Hepatocyte (in vitro differentiated cells): ENCODE data around the gene TRAF2.

Source experiments
- EZH2 ChIP-seq: fragments of 200-600 bp; sonication (generic); IDR thresholded peaks from 2 replicates; pipeline ENCODE4 v1.6.1; 2016; ENCODE audit warnings: antibody characterized with exemption, mild to moderate bottlenecking, borderline replicate concordance
- EZH2phosphoT487 ChIP-seq: fragments of 200-600 bp; sonication (generic); IDR thresholded peaks from one replicate; pipeline ENCODE4 v1.6.1; 2018; ENCODE audit warnings: antibody characterized with exemption, mild to moderate bottlenecking, low read depth, moderate library complexity; ENCODE audit not compliant: unreplicated experiment, severe bottlenecking
- TF ChIP-seq, protein P1 (sequence below): fragments of 200-600 bp; sonication (generic); IDR thresholded peaks from 2 replicates; pipeline ENCODE4 v1.5.1; 2016; ENCODE audit warnings: antibody characterized with exemption, mild to moderate bottlenecking; ENCODE audit not compliant: poor library complexity

DNA sequence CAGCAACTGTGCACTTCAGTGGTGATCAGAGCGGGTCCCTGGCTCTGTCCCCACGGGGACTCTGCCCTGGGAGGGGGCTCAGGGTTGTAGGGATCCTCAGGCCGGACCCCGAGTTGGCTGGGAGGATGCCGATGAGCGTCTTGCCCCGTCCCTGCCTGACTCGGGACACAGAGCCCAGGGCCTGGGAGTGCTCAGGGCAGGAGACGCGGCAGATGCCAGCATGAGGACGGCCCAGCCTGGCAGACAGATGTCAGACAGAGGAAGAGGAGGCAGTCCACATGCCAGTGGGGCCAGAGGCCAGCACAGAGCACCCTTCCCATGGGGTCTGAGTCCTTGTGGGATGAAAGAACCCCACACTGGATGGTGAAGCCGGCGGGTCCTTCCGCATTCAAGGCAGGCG lies 77.0 kb downstream of the TRAF2 start:
- TF ChIP-seq, protein P1, sequence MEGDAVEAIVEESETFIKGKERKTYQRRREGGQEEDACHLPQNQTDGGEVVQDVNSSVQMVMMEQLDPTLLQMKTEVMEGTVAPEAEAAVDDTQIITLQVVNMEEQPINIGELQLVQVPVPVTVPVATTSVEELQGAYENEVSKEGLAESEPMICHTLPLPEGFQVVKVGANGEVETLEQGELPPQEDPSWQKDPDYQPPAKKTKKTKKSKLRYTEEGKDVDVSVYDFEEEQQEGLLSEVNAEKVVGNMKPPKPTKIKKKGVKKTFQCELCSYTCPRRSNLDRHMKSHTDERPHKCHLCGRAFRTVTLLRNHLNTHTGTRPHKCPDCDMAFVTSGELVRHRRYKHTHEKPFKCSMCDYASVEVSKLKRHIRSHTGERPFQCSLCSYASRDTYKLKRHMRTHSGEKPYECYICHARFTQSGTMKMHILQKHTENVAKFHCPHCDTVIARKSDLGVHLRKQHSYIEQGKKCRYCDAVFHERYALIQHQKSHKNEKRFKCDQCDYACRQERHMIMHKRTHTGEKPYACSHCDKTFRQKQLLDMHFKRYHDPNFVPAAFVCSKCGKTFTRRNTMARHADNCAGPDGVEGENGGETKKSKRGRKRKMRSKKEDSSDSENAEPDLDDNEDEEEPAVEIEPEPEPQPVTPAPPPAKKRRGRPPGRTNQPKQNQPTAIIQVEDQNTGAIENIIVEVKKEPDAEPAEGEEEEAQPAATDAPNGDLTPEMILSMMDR: no peak
- TF ChIP-seq EZH2 (no peak), EZH2phosphoT487 (no peak)
